Kidney capillary endothelial cell (primary cell): ENCODE measurements around the gene KIAA0513.
"Not testable (repeated sequence)": the region's sequence is repeated elsewhere in the genome, so short reads cannot be mapped to it uniquely, and the experiment has no call there.

Experiments
- DNase-seq: peaks from one replicate; pipeline ENCODE4 v3.0.0-alpha.2; 2018; ENCODE audit warnings: low spot score

The KIAA0513 gene

DNA sequence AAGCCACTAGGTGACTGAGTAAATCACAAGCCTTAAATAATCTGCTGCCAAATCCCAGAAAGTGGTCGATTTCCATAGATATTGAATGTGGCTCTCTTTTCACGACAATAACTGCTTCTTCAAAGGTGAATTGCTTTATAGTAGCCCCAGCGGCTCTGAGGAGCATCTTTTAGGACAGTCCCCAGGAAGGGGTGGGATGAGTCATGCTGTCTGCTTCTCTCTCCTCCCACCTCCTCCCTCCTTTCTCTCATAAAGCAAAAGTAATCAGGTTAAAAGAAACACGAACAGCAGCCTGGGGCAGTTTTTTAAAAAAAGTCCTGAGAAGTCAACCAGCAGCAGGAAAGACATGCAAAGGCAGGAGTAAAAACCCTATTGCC is 1.8 kb downstream of the KIAA0513 start:
- no peak for DNase-seq

DNA sequence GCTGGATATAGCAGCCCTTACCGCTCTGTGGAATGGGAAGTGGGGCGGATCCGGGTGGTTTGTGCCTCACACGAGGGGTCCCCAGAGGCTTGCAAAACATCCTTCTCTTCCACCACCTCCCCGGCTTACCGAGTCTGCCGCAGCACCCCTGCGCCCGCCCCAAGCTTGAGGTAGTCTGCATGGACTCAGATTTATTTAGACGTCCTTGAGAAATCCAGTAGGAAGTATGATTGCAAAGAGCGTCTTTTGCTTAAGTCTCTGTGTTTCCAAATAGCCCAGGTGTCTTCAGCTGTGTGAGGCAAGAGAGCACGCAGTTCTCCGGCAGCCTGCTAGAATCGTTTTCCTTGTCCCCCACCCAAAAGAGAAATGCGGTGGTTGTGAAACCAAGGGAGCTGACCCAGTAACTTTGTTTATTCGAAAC is 2.4 kb downstream of the KIAA0513 start:
- no peak for DNase-seq

DNA sequence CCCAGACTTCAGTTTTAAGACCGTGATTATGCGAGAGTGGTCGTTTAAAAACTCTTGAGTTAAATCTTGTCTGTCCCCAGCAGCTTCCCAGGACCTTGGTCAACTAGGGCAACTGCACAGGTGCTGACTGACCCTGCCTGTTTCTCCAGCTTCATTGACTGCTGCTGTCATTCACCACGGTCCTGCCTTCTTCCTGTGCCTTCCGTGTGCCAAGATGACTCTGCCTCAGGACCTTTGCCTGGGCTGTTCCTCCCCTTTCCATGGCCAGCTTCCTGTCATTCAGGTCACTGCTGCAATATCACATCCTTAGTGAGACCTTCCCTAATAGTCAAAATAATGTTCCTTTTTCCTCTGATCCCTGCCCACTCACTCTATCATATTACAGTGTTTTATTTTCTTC is 3.9 kb downstream of the KIAA0513 start:
- no peak for DNase-seq

DNA sequence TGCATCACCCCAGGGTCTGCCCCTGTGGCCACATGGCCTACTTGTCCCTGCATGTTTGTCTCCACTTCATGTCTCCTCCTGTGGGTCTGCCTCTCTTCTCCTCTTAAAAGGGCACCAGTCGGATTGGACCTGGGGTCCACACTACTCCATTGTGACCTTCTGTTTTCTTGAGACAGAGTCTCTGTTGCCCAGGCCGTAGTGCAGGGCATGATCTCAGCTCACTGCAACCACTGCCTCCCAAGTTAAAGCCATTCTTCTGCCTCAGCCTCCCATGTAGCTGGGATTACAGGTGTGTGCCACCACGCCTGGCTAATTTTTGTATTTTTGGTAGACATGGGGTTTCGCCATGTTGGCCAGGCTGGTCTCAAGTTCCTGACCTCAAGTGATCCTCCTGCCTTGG is 4.6 kb downstream of the KIAA0513 start:
- not testable (repeated sequence) for DNase-seq

DNA sequence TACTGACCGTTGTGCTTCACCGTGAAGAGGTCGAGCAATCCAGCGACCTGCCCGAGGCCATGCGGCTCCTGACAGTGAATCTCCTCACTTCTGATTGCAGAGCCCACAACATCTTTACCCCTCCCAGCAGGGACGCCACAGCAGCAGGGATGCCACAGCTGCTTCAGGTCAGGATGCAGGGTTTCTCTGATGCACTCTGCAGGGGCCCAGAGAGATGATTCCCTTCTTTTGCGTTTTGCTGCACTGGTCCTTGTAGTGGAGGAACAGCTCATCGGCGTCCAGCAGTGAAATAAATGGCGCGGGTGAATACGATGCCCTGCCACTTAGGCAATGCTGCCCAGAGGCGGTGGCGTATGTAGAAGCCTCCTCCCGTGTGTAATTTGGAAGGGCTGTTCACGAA is 5.6 kb downstream of the KIAA0513 start:
- DNase-seq, result no peak

DNA sequence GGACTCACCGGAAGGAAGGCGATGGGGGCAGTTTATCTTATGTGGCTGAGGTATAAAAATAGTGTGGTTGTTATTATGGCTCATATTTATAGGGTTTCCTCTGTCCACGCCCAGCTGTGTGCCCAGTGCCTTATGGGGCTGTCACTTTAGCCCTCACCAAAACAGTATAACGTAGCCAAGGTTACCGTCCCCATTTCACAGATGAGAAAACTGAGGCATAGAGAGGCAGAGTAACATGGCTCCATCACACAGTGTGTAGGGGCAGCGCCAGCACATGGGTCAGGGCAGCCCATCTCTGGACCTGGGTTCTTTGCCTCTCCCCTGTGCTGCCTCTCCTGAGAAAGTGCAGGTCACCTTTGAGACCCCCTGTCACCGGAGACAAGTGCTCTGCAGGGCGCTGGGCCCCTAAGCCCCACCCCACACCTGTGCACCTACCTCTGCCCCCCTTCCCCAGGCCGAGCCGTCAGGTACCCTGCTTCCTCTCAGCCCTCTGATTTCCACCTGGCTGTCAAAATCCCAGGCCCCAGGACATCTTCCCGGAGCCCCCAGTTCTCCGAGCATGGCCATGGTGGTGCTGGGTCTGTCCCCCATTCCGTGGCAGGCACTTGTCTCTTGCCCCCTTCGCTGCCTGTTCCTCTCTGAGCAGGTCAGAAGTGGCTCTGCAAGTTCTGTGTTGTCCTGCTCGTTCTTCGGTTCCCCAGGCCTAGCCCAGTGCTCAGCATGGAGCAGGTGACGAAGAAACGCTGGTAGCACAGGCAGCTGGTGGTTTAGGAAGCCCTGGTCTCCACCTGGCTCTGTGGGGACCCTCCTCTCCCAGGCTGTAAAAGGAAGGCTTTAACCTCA is 7.2 kb downstream of the KIAA0513 start:
- no peak for DNase-seq

DNA sequence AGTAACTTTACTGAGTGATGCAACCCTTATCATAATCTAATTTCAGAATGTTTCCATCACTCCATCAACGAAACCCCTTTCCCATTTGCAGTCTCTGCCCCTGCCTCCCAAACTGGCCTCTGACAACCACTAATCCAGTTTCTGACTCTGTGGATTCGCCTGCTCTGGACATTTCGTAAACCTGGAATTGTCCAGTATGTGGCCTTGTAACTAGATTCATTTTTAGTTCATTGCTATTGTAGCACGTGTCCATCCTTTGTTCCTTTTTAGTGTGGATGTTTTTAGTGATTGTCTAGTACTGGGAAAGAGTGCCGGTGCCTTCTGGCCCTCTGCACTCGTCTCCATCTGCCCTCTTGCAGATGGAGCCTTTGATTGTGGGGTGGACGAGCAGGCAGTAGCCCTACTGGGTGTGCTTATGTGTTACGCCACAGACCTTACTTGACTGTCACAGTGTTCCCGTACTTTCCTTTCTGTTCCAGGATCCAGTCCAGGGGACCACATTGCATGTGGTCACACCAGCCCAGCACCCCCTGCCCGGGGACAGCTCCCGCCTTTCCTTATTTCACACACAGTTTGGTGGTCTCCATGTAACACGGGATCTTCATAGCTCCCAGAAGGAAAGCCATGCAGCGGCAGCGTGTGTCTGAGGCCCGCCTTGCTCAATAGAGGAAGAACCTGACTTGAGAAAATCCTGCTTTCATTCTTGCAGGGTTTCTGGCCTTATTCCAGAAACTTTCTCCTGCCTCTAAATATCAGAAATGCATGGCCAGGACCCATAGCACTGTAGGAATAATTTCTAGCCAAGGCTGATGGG is 8.8 kb downstream of the KIAA0513 start:
- no peak for DNase-seq

DNA sequence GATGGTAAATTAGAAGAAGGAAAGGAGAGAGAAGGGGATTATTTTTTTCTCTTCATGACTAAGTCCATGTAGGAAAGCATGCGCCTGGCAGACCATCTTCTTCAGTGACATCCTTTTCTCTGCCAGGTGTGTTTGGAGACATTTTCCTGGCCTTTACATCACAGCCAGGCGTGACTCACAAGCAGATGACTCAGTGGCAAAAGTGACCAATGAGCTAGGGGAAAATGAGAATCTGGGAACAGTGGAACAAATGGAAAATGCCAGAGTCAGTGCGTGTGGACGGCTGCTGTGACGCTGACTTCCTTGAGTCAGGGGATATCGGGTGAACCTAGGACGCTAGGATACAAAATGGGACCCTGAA is 9.4 kb downstream of the KIAA0513 start:
- DNase-seq, result no peak

DNA sequence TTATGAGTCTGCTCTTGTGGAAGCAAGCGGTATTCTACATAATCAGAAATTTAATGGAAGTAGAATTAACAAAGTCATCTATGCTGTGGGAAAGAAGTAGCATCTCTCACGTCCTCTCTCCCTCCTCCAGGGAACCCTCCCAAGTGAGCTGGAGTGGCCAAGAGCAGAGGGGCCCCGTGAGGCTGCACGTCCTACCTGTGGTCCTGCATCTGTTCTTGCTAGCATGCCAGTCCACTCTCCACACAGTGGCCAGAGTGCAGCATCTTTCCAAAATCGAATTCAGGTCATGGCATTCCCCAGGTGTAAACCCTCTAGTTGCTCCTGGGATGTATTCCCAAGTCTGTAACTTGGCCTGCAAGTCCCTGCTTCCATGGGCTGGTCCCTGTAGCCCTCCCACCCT is 10.1 kb downstream of the KIAA0513 start:
- DNase-seq, result no peak

DNA sequence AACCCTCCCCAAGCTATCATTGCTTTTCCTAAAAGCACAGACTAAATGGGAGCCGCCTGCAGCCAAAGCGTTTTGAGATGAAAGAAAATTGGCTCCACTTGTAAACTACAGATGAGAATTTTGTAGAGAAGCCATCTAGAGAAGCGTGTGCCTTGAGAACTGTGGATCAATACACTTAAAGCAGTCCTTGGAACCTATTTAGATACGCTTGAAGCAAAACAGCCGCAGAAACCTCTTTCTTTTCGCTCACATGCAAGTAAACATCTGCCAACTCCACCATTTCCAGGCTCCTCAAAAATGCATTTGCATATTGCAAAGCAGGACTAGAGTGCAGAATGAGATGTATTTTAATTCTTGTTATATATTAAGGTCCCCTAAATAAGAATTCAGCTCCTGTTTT is 13.1 kb downstream of the KIAA0513 start:
- DNase-seq, result no peak

DNA sequence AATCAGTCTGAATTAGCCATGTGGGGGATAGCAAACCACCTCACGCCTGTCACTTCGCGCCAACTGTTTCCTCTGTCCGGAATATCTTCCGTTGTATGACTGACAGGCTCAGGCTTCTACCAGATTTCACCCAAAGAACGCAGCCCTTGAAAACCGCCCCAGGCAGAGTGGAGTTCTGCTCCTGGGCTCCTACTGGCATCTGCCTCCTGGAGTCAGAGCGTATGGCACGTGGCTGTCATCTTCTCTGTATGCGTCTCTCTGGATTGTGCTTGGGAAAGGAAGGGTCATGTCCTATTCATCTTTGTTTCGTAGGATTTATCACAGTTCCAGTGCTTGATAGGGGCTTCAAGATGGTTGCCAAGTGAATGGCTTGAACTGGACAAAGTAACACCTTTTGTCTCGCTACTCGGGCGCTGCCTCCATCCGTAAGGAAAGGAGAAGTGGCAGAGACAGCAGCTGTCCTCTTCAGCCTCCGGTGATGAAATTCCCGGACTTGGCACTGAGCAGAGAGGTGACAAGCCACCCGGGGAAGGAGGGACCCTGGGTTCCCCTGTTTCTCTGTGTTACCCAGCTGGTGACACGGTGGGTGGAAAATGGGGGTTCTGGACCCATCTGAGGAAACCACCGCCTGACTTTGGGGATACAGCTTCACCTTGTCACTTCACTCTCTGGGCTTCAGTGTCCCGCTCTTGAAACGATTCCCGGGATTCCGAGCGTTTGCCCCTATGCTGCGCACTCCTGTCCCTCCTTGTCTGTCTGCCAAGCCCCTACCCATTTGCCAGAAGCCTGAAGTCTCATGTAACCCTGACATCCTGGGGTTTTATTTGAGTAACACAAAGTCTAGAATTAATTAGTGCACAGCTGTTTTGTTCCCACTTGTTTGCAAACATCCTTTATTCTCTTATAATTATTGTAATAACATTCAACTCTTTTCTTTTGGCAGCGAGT is 13.9 kb downstream of the KIAA0513 start:
- no peak for DNase-seq

DNA sequence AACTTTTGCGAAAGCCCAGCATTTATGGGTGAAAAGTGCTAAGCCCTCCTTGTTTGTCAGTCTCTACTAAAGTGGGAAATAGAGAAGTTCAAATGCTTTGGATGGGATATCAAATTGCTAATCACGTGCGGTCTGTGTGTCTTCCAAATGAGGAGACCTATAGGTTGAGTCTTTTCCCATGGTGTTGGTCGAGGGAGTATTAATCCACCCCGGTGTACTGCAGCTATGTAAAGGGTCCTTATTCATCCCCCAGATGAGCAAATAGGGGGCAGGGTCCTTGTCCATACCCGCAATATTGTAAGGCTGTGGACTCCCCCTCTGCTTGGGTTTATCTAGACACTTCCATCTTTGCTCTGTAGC is 14.6 kb downstream of the KIAA0513 start:
- DNase-seq, result no peak

DNA sequence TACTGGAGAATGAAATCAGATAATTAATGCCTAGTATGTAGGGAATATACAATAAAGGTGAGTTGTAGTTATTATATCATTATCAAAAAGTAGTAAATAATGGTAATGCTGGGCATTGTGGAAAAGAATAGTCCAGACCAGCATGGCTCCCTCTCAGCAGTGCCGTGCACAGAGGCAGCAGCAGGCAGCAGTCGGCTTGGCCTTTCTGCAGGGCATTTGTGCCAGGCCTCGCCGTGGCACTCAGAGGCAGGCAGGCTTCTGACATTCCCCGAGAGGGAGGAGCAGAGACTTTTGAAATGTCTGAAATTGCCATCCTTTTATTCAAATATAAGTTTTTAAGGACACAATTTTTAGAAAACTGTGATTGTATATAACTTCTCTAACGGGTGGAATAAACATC is 15.0 kb downstream of the KIAA0513 start:
- no peak for DNase-seq

DNA sequence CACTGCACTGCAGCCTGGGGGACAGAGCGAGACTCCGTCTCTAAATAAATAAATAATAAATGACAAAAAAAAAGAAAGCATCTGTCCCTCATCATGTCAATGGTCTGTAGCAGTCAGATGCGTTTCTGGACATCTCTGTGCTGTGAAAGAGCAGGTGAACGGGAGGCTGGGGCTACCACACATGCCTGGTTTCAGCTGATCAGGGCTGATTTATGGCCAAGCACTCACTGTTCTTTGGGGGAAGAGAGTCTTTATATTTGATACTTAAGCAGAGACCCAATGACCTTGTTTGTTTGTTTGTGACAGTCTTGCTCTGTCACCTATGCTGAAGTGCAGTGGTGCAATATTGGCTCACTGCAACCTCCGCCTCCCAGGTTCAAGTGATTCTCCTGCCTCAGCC is 17.5 kb downstream of the KIAA0513 start:
- no peak for DNase-seq

DNA sequence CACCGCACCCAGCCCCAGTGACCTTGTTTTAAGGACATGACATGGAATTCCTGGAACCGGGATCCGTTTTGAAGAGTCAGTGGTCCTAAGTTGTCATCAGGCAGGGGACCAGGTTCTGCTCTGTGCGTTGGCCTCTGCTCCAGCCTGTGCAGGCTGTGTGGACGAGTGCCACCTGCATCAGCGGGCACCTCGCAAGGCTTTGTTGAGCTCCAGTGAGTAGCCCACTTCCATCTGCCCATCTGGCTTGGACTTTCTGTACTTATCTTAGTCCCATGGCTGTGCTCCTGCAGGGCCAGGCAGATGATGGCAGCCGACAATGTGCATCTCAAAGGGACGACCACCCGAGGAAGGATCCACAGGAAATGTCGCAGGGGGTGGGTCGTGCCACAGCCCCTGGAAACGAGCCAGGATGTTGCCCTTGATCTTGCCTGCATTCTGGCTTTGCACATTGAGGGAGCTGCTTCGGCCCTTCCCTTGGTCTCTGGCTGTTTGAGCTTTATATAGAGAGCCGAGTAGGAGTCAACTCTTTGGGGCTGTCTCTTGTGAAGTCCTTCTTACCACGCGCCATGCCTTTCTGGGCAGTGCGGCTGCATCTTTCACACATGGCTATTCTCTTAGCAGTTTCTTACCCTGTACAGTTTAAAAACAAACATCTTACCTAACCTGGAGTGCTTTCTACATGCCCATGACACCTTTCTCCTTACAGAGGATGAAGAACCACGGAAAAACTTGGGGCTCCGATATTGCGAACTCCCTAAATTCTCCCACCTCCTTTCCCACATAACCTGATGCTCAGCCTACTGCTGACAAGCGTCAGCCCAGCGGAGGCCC is 18.3 kb downstream of the KIAA0513 start:
- DNase-seq, result no peak

DNA sequence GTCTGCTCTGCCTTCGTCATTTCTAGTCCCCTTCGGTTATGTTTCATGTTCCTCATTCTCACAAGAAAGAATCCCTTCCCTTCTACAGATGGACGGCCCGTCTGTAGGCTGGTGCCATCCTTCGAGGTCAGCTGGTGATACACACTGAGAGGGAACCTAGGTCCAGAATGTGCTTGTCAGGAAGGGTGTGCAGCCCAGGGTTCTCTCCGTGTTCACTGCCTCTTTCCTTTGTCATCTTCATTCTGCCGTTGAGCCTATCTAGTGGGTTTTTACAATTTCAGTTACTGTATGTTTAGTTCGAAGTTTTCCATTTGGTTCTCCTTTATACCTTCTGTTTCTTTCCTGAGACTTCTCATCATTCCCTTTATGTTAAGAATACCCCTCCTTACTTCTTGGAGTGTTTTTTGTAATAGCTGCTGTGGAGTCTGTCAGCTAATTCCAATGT is 18.9 kb downstream of the KIAA0513 start:
- no peak for DNase-seq

DNA sequence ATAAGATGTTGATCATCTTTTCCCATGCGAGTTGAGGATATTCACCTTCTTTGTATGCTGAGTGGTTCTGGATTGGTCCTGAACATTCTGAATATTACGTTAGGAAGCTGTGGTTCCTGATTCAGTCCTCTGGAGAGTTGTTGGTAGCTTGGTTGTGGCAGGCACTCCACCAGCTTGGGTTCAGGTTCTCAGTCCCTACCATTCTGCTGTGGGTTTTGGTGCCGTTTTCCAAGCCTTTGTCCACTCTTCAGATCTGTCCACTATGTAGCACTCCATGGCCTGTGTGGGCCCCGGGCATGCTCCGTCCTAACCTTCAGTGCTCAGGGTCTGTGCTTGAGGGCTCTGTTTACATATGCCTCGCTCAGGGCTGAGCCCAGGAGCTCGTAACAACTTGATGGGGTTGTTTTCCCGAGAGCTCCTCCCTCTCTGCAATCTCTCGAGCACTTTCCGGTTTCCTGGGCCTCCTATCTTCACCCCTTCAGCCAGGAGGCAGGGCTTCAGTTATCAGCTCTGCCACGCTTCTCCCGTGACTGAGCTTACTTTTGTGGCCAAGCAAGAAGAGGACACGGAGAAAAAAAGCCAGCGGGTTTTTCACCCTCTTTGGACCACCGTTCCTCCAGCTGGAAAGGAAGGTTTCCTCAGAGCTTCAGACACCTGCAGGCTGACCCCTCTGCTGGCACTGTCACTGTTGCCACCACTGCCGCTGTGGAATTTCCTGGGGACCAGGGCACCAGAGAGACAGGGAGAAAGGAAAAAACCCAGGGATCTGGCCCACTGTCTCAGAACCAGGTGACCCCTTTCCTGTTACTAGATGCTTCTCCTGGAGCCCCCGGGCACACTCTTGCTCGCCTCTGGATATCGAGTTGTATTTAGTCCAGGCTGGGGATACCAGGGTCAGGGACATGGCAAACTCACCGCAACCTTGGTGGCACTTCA is 19.6 kb downstream of the KIAA0513 start:
- DNase-seq, result no peak

DNA sequence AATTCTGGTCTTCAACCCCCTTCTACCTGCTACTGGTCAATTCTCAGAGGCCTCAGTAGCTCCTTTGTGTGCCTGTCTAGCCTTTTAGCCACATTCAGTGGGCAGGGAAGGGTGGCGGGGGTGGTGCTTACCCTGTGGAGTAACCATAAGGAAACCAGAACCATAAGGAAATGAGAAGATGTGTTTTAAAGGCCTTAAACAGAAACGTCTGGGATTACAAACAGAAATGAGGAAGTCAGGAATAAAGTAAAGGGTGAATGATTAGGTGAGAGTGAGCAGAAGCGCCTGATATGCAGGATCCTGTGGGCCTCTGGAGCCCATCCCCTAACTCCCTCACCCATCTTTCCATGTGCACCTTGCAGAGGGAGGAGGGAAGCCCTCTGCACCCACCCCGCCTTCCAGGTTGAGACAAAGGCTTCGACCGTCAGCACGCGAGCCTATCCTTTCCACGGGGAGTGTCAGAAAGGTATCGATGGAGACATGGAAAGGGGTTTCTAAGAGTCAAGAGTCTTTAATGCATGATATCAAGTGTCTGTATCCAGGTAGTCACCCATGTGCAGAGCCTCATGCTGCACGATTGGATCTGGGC is 20.4 kb downstream of the KIAA0513 start:
- no peak for DNase-seq

DNA sequence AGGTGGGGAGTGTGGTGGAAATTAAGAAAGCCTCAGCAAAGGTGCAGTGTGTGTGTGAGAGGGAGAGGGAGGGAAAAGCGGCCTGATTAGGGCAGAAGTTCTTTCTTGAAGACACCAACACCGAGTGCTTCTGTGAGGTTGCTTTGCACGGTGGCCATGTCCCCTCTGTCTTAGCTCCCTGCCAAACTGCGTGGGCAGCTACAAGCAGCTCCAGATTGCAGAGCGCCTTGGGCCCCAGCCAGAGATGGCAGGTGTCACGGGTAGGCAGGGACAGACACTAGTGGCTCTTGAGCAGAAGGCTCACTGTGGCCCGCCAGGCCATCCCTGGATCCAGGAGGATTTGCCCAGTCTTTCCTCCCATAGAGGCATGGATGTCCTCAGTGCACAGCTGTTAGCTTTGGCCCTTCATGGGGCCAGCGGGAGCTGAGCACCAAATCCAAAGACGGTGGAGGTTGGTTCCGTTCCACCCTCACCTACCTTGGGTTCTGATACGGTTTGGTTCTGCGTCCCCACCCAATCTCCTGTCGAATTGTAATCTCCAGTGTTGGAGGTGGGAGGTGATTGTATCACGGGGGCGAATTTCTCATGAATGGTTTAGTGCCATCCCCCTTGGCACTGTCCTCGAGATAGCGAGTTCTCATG is 21.4 kb downstream of the KIAA0513 start:
- DNase-seq, result no peak
